Suprapubic skin (tissue), 4 donors: ENCODE data around the gene NFX1. TPM values are rescaled to one million over a fixed set of nuclear protein-coding genes. Genes with fewer than 3 reads are reported as not detected.
A peak's percentile ranks its signal among the peaks of the same experiment; 100 is the strongest.

Experiments
- DNase-seq, 2 donors: peaks; one replicate each; pipeline ENCODE4 v3.0.0-alpha.2; 2019; ENCODE audit warnings: low spot score in 2 of 2
- H3K27ac ChIP-seq: fragments of 200-600 bp; sonication (generic); one replicate; pipeline ENCODE4 v1.5.1; 2019
- H3K27me3 ChIP-seq: fragments of 200-600 bp; sonication (generic); one replicate; pipeline ENCODE4 v1.5.1; 2019
- H3K36me3 ChIP-seq: fragments of 200-600 bp; sonication (generic); one replicate; pipeline ENCODE4 v1.5.1; 2019
- H3K4me1 ChIP-seq: fragments of 200-600 bp; sonication (generic); one replicate; pipeline ENCODE4 v1.5.1; 2019
- H3K4me3 ChIP-seq: fragments of 200-600 bp; sonication (generic); one replicate; pipeline ENCODE4 v1.5.1; 2019; ENCODE audit warnings: mild to moderate bottlenecking
- H3K9me3 ChIP-seq: fragments of 200-600 bp; sonication (generic); one replicate; pipeline ENCODE4 v1.5.1; 2019
- EP300 ChIP-seq: sonication (generic); formaldehyde crosslinking; IDR thresholded peaks from one replicate; pipeline ENCODE4 v1.6.1; 2017; ENCODE audit warnings: antibody characterized with exemption
- POLR2A ChIP-seq, 2 donors: fragments of 450-650 bp; IDR thresholded peaks; one replicate each; pipeline ENCODE4 v1.6.1; 2017; ENCODE audit warnings: antibody characterized with exemption in 2 of 2, mild to moderate bottlenecking in 2 of 2, moderate library complexity in 2 of 2
- POLR2AphosphoS5 ChIP-seq, 3 donors: sonication (generic); formaldehyde crosslinking; IDR thresholded peaks; one replicate each; pipeline ENCODE4 v1.6.1; 2017; ENCODE audit warnings: antibody characterized with exemption in 3 of 3
- WGBS: methylation state at CpG from one replicate; pipeline ENCODE4 v1.1.5; 2018; 5-methylcytosine and 5-hydroxymethylcytosine counted together
- total RNA-seq, 4 donors: library from RNA; depleted of rRNA; stranded (reverse); fragments of >200 nt; gene quantifications; one replicate each; pipeline ENCODE4 v1.1.0, GENCODE V29; 2016
- TF ChIP-seq, protein P1 (sequence below), 2 donors: fragments of 200-600 bp in 1 of 2; fragments of 450-650 bp in 1 of 2; sonication (generic) in 1 of 2; IDR thresholded peaks; one replicate each; pipeline ENCODE4 v1.5.1; 2016 to 2019; ENCODE audit warnings: antibody characterized with exemption in 2 of 2, mild to moderate bottlenecking in 1 of 2, moderate library complexity in 1 of 2

The NFX1 gene
- total RNA-seq, 4 donors from 2014 or later: 42.0 to 91.4 (median 46.0) TPM

GRCh38 chr9:33366979-33367480 is 76.7 kb downstream of the NFX1 start:
- no peak overlapping the region for H3K4me3 ChIP-seq
- DNase-seq: no peak
- no peaks in the 10 kb centered on the region for H3K9me3 ChIP-seq
- no peak overlapping the region for H3K27ac ChIP-seq
- no peaks in the 10 kb centered on the region for H3K4me1 ChIP-seq
- H3K27me3 ChIP-seq: no peaks in the 10 kb centered on the region
- 93% methylated on average over 2 of the region's 2 CpGs for WGBS
- TF ChIP-seq, protein P1, sequence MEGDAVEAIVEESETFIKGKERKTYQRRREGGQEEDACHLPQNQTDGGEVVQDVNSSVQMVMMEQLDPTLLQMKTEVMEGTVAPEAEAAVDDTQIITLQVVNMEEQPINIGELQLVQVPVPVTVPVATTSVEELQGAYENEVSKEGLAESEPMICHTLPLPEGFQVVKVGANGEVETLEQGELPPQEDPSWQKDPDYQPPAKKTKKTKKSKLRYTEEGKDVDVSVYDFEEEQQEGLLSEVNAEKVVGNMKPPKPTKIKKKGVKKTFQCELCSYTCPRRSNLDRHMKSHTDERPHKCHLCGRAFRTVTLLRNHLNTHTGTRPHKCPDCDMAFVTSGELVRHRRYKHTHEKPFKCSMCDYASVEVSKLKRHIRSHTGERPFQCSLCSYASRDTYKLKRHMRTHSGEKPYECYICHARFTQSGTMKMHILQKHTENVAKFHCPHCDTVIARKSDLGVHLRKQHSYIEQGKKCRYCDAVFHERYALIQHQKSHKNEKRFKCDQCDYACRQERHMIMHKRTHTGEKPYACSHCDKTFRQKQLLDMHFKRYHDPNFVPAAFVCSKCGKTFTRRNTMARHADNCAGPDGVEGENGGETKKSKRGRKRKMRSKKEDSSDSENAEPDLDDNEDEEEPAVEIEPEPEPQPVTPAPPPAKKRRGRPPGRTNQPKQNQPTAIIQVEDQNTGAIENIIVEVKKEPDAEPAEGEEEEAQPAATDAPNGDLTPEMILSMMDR (IDR thresholded peaks at IDR 0.05): no peak
- TF ChIP-seq POLR2A (IDR thresholded peaks at IDR 0.05) (no peak), EP300 (no peak), POLR2AphosphoS5 (IDR thresholded peaks at IDR 0.05) (no peak)
- H3K36me3 ChIP-seq: peaks cover 82% of the 10 kb centered on the region

GRCh38 chr9:33372900-33373299 is 82.6 kb downstream of the NFX1 start:
- no peak overlapping the region for H3K4me3 ChIP-seq
- H3K27ac ChIP-seq: no peak overlapping the region
- H3K4me1 ChIP-seq: peaks cover 33% of the 10 kb centered on the region
- WGBS: 45% methylated on average over 4 of the region's 4 CpGs
- H3K9me3 ChIP-seq: no peaks in the 10 kb centered on the region
- no peaks in the 10 kb centered on the region for H3K27me3 ChIP-seq
- peaks cover 42% of the 10 kb centered on the region for H3K36me3 ChIP-seq
- DNase-seq: peak in 1 of 2 donors; percentile 53
- TF ChIP-seq POLR2AphosphoS5 (IDR thresholded peaks at IDR 0.05) (no peak), POLR2A (IDR thresholded peaks at IDR 0.05) (no peak), EP300 (no peak)
- TF ChIP-seq, protein P1 (IDR thresholded peaks at IDR 0.05): no peak

GRCh38 chr9:33374190-33374589 is 83.9 kb downstream of the NFX1 start:
- H3K4me3 ChIP-seq: no peak overlapping the region
- peaks cover 30% of the 10 kb centered on the region for H3K36me3 ChIP-seq
- TF ChIP-seq POLR2A (IDR thresholded peaks at IDR 0.05): no peak
- TF ChIP-seq POLR2AphosphoS5 (IDR thresholded peaks at IDR 0.05): no peak
- no peak for TF ChIP-seq EP300
- TF ChIP-seq, protein P1 (IDR thresholded peaks at IDR 0.05): no peak
- no peak overlapping the region for H3K27ac ChIP-seq
- peak; percentile 24 to 27 for DNase-seq
- 87% methylated on average over 9 of the region's 9 CpGs for WGBS
- H3K9me3 ChIP-seq: no peaks in the 10 kb centered on the region
- peaks cover 33% of the 10 kb centered on the region for H3K4me1 ChIP-seq
- no peaks in the 10 kb centered on the region for H3K27me3 ChIP-seq

- DNase-seq: peak; percentile 78 to 89
- WGBS: 55% methylated on average over 6 of the region's 6 CpGs
- peaks cover 26% of the 10 kb centered on the region for H3K36me3 ChIP-seq
- TF ChIP-seq, protein P1 (IDR thresholded peaks at IDR 0.05): peak; percentile 81 to 86
- TF ChIP-seq POLR2AphosphoS5 (IDR thresholded peaks at IDR 0.05) (no peak), POLR2A (IDR thresholded peaks at IDR 0.05) (no peak), EP300 (no peak)
- no peaks in the 10 kb centered on the region for H3K27me3 ChIP-seq
- H3K4me3 ChIP-seq: peak overlapping the region; percentile 10
- H3K9me3 ChIP-seq: no peaks in the 10 kb centered on the region
- H3K4me1 ChIP-seq: peaks cover 33% of the 10 kb centered on the region
- H3K27ac ChIP-seq: no peak overlapping the region
Measured at GRCh38 chr9:33374634-33375237, 84.4 kb downstream of the NFX1 start.

GRCh38 chr9:33375238-33375840 is 85.0 kb downstream of the NFX1 start:
- Histone ChIP-seq H3K4me1 (peaks cover 33% of the 10 kb centered on the region), H3K4me3 (peak overlapping the region; percentile 10), H3K27me3 (no peaks in the 10 kb centered on the region), H3K27ac (no peak overlapping the region), H3K9me3 (no peaks in the 10 kb centered on the region), H3K36me3 (peaks cover 20% of the 10 kb centered on the region)
- no peak for TF ChIP-seq POLR2AphosphoS5 (IDR thresholded peaks at IDR 0.05)
- TF ChIP-seq, protein P1 (IDR thresholded peaks at IDR 0.05): no peak
- TF ChIP-seq POLR2A (IDR thresholded peaks at IDR 0.05): no peak
- TF ChIP-seq EP300: no peak
- 61% methylated on average over 14 of the region's 15 CpGs for WGBS
- DNase-seq: peak; percentile 38 to 46
